ENCODE data around the gene NRF1. TPM values are rescaled to one million over a fixed set of nuclear protein-coding genes. Genes with fewer than 3 reads are reported as not detected.
"Not testable (repeated sequence)": the region's sequence is repeated elsewhere in the genome, so short reads cannot be mapped to it uniquely, and the experiment has no call there.

NRF1 gene
- total and polyA plus RNA-seq, 2 donors, result 13.8 to 14.4 TPM

GRCh38 chr7:129789000-129789399, 177.5 kb downstream of the NRF1 start:
- Histone ChIP-seq H3K4me1 (ENCODE audit: control insufficient read depth in 2 of 2, insufficient read depth in 2 of 2, low read length in 2 of 2) (peaks cover 0 to 21% of the 10 kb centered on the region in 2 donors), H3K27ac (ENCODE audit: low read depth in 1 of 2, low read length in 1 of 2) (no peak overlapping the region), H3K36me3 (ENCODE audit: control insufficient read depth in 2 of 2, insufficient read depth in 2 of 2, low read length in 1 of 2) (no peaks in the 10 kb centered on the region), H3K4me3 (ENCODE audit: low read length in 2 of 2) (no peak overlapping the region), H3K27me3 (ENCODE audit: control insufficient read depth in 2 of 2, insufficient read depth in 1 of 2, low read length in 1 of 2) (peaks cover 42 to 87% of the 10 kb centered on the region in 2 donors), H3K9me3 (ENCODE audit: control insufficient read depth in 2 of 2, insufficient read depth in 1 of 2, low read length in 1 of 2) (peaks cover 0 to 8% of the 10 kb centered on the region in 2 donors)
- DNase-seq (ENCODE audit: low read depth in 6 of 9, low spot score in 9 of 9), result no peak
- WGBS, result 95% methylated on average over 6 of the region's 6 CpGs

- 77% methylated on average over 1 of the region's 1 CpG for WGBS
- DNase-seq (ENCODE audit: low read depth in 6 of 9, low spot score in 9 of 9), result no peak
- peaks cover 0 to 8% of the 10 kb centered on the region in 2 donors for H3K9me3 ChIP-seq (ENCODE audit: control insufficient read depth in 2 of 2, insufficient read depth in 1 of 2, low read length in 1 of 2)
Measured at GRCh38 chr7:129789652-129790051, 178.1 kb downstream of the NRF1 start.

GRCh38 chr7:129790136-129790535, 178.6 kb downstream of the NRF1 start:
- DNase-seq (ENCODE audit: low read depth in 6 of 9, low spot score in 9 of 9), result no peak
- H3K27me3 ChIP-seq (ENCODE audit: control insufficient read depth in 2 of 2, insufficient read depth in 1 of 2, low read length in 1 of 2), result peaks cover 31 to 76% of the 10 kb centered on the region in 2 donors
- no peak overlapping the region for H3K27ac ChIP-seq (ENCODE audit: low read depth in 1 of 2, low read length in 1 of 2)
- H3K4me1 ChIP-seq (ENCODE audit: control insufficient read depth in 2 of 2, insufficient read depth in 2 of 2, low read length in 2 of 2), result peaks cover 0 to 11% of the 10 kb centered on the region in 2 donors
- WGBS, result 93% methylated on average over 6 of the region's 6 CpGs
- H3K4me3 ChIP-seq (ENCODE audit: low read length in 2 of 2), result no peak overlapping the region
- H3K36me3 ChIP-seq (ENCODE audit: control insufficient read depth in 2 of 2, insufficient read depth in 2 of 2, low read length in 1 of 2), result no peaks in the 10 kb centered on the region
- H3K9me3 ChIP-seq (ENCODE audit: control insufficient read depth in 2 of 2, insufficient read depth in 1 of 2, low read length in 1 of 2), result peaks cover 0 to 8% of the 10 kb centered on the region in 2 donors

More at GRCh38 chr7:129789652-129790051, 178.1 kb downstream of the NRF1 start:
- Histone ChIP-seq H3K4me1 (ENCODE audit: control insufficient read depth in 2 of 2, insufficient read depth in 2 of 2, low read length in 2 of 2) (peaks cover 0 to 15% of the 10 kb centered on the region in 2 donors), H3K27me3 (ENCODE audit: control insufficient read depth in 2 of 2, insufficient read depth in 1 of 2, low read length in 1 of 2) (peaks cover 36 to 81% of the 10 kb centered on the region in 2 donors), H3K4me3 (ENCODE audit: low read length in 2 of 2) (no peak overlapping the region), H3K36me3 (ENCODE audit: control insufficient read depth in 2 of 2, insufficient read depth in 2 of 2, low read length in 1 of 2) (no peaks in the 10 kb centered on the region), H3K27ac (ENCODE audit: low read depth in 1 of 2, low read length in 1 of 2) (no peak overlapping the region)

DNA sequence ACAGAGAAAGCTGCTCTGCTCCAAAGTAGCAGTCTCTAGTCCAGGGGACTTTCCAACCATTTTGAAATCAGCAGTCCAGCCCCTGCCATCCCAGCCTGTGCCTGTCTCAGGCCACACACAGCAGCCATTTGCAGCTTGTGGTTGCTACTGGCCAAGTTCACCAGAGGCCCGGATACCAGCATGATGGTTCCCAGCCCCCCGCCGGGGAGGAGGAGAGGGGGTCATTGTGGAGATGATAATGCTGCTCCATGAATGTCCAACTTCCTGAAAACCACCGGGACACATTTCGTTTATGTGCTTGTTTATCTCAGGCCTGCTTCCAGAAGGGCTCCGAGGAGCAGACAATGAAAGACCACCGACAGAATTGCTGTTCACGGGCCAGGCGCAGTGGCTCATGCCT, 181.2 kb downstream of the NRF1 start:
- peaks cover 8 to 58% of the 10 kb centered on the region in 2 donors for H3K27me3 ChIP-seq (ENCODE audit: control insufficient read depth in 2 of 2, insufficient read depth in 1 of 2, low read length in 1 of 2)
- H3K27ac ChIP-seq (ENCODE audit: low read depth in 1 of 2, low read length in 1 of 2), result no peak overlapping the region
- H3K9me3 ChIP-seq (ENCODE audit: control insufficient read depth in 2 of 2, insufficient read depth in 1 of 2, low read length in 1 of 2), result no peaks in the 10 kb centered on the region
- no peaks in the 10 kb centered on the region for H3K36me3 ChIP-seq (ENCODE audit: control insufficient read depth in 2 of 2, insufficient read depth in 2 of 2, low read length in 1 of 2)
- no peak for DNase-seq (ENCODE audit: low read depth in 6 of 9, low spot score in 9 of 9)
- WGBS, result 85% methylated on average over 9 of the region's 9 CpGs
- H3K4me3 ChIP-seq (ENCODE audit: low read length in 2 of 2), result no peak overlapping the region
- H3K4me1 ChIP-seq (ENCODE audit: control insufficient read depth in 2 of 2, insufficient read depth in 2 of 2, low read length in 2 of 2), result peaks cover 0 to 6% of the 10 kb centered on the region in 2 donors

DNA sequence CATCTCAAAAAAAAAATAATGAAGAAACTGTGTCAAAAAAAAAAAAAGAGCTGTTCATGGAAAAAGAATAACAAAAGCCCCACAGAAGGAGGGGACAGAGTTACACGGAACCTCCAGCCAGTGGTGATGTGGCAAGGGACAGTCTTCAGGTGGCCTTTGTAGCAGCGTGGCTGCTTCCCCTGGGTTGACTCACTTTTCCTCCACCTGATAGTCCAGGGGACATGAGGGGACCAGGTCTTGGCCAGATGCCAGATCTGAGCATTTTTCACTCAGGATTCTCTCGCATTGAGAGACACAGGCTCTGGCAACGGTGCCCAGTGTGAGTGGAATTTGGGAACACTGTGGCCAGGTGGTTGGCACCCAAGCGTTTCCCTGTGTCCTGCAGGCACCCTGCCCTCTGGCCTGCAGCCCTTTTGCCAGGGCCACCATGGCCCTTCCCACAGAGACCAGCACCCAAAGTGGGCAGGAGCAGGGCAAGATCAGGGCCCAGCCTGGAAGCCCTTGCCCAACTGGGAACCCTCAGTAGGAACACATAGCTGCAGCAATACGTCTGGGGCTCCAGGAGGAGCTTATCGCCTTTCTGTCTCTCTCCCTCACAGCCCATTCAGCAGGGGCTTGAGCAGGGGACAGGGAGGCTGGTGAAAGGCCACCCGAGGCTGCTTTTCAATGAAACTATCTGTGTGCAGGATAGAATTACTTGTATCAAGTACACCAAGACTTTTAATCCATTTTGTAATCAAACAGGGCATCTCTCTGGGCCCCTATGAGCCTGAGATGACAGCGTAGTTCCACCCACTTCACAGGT, 182.2 kb downstream of the NRF1 start:
- Histone ChIP-seq H3K4me3 (ENCODE audit: low read length in 2 of 2) (no peak overlapping the region), H3K9me3 (ENCODE audit: control insufficient read depth in 2 of 2, insufficient read depth in 1 of 2, low read length in 1 of 2) (no peaks in the 10 kb centered on the region), H3K27me3 (ENCODE audit: control insufficient read depth in 2 of 2, insufficient read depth in 1 of 2, low read length in 1 of 2) (peaks cover 3 to 51% of the 10 kb centered on the region in 2 donors), H3K4me1 (ENCODE audit: control insufficient read depth in 2 of 2, insufficient read depth in 2 of 2, low read length in 2 of 2) (peaks cover 0 to 6% of the 10 kb centered on the region in 2 donors), H3K27ac (ENCODE audit: low read depth in 1 of 2, low read length in 1 of 2) (no peak overlapping the region), H3K36me3 (ENCODE audit: control insufficient read depth in 2 of 2, insufficient read depth in 2 of 2, low read length in 1 of 2) (no peaks in the 10 kb centered on the region)
- WGBS, result 90% methylated on average over 9 of the region's 9 CpGs
- no peak for DNase-seq (ENCODE audit: low read depth in 6 of 9, low spot score in 9 of 9)

- H3K27ac ChIP-seq (ENCODE audit: low read depth in 1 of 2, low read length in 1 of 2); H3K9me3 ChIP-seq (ENCODE audit: control insufficient read depth in 2 of 2, insufficient read depth in 1 of 2, low read length in 1 of 2); H3K4me3 ChIP-seq (ENCODE audit: low read length in 2 of 2); DNase-seq (ENCODE audit: low read depth in 6 of 9, low spot score in 9 of 9); H3K4me1 ChIP-seq (ENCODE audit: control insufficient read depth in 2 of 2, insufficient read depth in 2 of 2, low read length in 2 of 2); H3K36me3 ChIP-seq (ENCODE audit: control insufficient read depth in 2 of 2, insufficient read depth in 2 of 2, low read length in 1 of 2): not testable (repeated sequence)
- H3K27me3 ChIP-seq (ENCODE audit: control insufficient read depth in 2 of 2, insufficient read depth in 1 of 2, low read length in 1 of 2), result peaks cover 2 to 44% of the 10 kb centered on the region in 2 donors
- WGBS, result 97% methylated on average over 9 of the region's 9 CpGs
Measured at GRCh38 chr7:129794461-129794860, 182.9 kb downstream of the NRF1 start.

- H3K9me3 ChIP-seq (ENCODE audit: control insufficient read depth in 2 of 2, insufficient read depth in 1 of 2, low read length in 1 of 2), result no peaks in the 10 kb centered on the region
- H3K4me1 ChIP-seq (ENCODE audit: control insufficient read depth in 2 of 2, insufficient read depth in 2 of 2, low read length in 2 of 2), result peaks cover 0 to 6% of the 10 kb centered on the region in 2 donors
- no peak for DNase-seq (ENCODE audit: low read depth in 6 of 9, low spot score in 9 of 9)
- peaks cover 0 to 26% of the 10 kb centered on the region in 2 donors for H3K27me3 ChIP-seq (ENCODE audit: control insufficient read depth in 2 of 2, insufficient read depth in 1 of 2, low read length in 1 of 2)
- H3K4me3 ChIP-seq (ENCODE audit: low read length in 2 of 2), result no peak overlapping the region
- H3K36me3 ChIP-seq (ENCODE audit: control insufficient read depth in 2 of 2, insufficient read depth in 2 of 2, low read length in 1 of 2), result no peaks in the 10 kb centered on the region
- WGBS, result 94% methylated on average over 9 of the region's 9 CpGs
- no peak overlapping the region for H3K27ac ChIP-seq (ENCODE audit: low read depth in 1 of 2, low read length in 1 of 2)
Measured at GRCh38 chr7:129796186-129796775, 184.8 kb downstream of the NRF1 start.

DNA sequence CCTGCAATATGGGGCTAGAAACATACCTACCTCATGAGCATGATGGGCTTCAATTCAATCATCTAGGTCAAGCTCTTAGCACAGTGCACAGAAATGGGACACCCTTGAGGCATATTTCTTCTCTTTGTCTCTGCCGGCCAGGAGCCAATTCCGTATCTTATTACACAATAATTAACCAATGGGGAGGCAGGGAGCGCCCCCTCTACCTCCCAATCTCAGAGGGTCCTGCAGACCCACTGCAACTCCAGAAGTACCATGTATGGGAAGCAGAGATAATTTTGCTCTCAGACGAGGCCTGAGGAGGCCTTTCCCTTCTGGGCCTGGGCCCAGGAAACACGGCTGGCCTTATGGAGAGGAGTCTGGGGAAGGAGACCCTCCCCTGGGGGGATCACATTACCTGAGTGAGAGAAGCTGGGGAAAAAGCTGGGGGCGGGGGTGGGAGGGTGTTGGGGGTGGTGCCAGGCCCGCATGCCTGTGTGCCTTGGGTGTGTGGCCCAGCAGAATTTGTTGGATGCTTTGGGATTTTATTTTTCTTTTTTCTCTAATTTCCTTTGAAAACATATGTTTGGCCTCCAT, 185.8 kb downstream of the NRF1 start:
- Histone ChIP-seq H3K36me3 (ENCODE audit: control insufficient read depth in 2 of 2, insufficient read depth in 2 of 2, low read length in 1 of 2) (no peaks in the 10 kb centered on the region), H3K9me3 (ENCODE audit: control insufficient read depth in 2 of 2, insufficient read depth in 1 of 2, low read length in 1 of 2) (no peaks in the 10 kb centered on the region), H3K27me3 (ENCODE audit: control insufficient read depth in 2 of 2, insufficient read depth in 1 of 2, low read length in 1 of 2) (peaks cover 0 to 22% of the 10 kb centered on the region in 2 donors), H3K27ac (ENCODE audit: low read depth in 1 of 2, low read length in 1 of 2) (peak overlapping the region in 1 of 2 donors; percentile 4), H3K4me1 (ENCODE audit: control insufficient read depth in 2 of 2, insufficient read depth in 2 of 2, low read length in 2 of 2) (peaks cover 0 to 6% of the 10 kb centered on the region in 2 donors), H3K4me3 (ENCODE audit: low read length in 2 of 2) (no peak overlapping the region)
- WGBS, result 96% methylated on average over 7 of the region's 7 CpGs
- DNase-seq (ENCODE audit: low read depth in 6 of 9, low spot score in 9 of 9), result no peak

All from thymus (tissue), 11 donors.